Activated CD4-positive, CD25-positive, alpha-beta regulatory T cell (primary cell): Measurements from ENCODE around the gene CLECL1.

Experiments used
- DNase-seq, 4 experiments: peaks; one replicate each; lab custom pipeline; 2025; lab: John Stamatoyannopoulos, UW

The CLECL1 gene

DNA sequence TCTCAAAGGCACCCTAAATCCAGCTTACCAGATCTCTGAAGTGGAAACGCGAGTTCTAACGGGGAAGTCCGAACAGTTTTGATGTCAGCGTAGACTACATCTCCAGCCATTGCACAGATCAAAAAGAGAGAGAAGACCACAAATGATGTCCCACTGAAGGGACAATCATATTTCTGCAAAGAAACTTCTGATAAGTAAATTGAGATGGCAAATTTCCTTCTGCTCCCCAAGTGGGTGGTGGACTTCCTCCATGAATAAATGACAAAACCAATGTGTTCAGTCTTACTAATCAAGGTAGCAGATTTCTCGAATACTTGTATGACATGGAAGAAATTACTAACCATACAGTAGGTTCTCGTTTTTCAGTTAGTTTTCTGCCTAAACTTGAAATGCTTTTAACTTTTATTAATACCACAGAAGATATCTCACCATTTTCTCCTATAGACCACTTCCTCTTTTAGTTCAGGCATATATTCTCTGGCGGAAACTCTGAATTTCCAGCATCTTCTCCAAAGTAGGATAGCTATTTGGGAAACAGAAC is at the start of gene CLECL1:
Gene CLECL1 (minus strand): TSS at position 177 of the 541 bp plus-strand sequence.
- DNase-seq: no peak

DNA sequence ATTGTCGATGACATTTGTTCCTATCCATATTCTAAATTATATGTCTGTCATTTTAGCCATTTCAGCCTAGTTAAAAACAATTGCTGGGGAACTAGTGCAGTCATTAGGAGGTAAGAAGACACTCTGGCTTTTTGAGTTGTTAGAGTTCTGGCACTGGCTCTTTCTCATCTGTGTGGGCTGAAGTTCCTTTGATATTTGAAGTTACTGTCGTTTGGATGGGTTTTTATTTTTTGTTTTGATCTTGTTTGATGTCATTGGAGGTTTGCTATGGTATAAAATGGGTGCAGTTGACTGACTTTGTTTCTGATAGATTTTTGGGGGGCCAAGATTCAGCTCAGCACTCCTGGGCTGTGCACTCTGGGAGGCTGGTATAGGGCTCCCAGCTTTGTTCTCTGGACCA is 48.5 kb upstream of the CLECL1 start:
- DNase-seq: no peak

DNA sequence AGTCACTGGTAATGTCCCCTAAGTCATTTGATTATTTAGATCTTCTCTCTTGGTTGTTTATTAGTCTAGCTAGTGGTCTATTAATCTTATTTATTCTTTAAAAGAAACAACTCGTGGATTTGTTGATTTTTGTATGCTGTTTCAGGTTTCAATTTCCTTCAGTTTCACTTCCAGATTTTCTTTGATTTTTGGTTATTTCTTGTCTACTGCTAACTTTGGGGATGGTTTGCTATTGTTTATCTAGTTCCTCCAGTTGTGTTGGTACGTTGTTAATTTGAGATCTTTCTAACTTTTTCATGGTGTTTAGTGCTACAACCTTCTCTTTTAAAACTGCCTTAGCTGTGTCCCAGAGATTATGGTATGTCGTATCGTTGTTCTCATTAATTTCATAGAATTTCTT is 46.3 kb upstream of the CLECL1 start:
- no peak for DNase-seq

DNA sequence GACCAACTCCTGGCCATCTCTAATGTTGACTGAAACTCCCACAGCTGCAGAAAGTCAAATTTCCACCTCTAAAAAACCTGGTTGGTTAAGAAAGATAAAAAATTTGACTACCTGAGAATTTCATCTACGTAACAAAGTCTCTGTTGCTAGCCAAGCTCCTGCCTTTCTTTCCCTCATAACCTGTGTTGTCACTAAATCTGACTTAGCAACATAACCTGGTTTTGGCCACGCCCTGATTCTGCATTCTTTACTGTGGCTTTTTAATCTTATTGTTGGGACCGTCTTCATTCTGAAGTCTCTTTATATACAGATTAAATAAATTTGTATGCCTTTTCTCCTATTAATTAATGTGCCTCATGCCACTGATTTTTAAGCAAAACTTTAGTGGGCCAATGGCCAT is 43.9 kb upstream of the CLECL1 start:
- DNase-seq: no peak

DNA sequence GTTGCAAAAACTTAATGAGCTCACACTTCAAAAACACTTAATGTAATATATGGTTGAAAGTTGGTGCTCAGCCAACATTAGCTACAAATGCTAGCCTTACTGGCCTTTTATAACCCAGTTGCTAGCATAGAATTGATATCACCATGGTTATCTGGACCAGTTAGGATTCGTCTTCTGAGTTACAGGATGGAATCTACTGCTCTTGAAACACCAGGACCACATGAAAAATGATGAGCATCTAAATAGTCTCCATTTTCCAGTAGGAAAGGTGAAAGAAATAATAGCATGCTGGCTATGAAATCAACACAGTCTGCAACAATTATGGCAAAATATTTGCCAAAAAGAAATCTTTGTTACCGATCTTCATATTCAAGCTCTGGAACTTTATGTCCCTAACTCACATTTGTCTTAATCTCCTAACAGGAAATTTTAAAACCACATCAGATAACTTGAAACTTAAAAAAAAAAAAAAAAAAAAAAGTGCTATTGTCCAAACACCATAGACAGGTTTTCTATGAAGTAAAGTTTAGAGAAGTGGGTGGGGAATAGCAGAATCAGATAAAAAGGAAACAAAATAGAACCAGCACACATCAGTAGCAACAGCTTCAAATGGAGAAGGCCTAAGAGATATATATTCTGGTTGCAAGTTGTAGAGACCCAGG is 40.5 kb upstream of the CLECL1 start:
- DNase-seq: no peak

DNA sequence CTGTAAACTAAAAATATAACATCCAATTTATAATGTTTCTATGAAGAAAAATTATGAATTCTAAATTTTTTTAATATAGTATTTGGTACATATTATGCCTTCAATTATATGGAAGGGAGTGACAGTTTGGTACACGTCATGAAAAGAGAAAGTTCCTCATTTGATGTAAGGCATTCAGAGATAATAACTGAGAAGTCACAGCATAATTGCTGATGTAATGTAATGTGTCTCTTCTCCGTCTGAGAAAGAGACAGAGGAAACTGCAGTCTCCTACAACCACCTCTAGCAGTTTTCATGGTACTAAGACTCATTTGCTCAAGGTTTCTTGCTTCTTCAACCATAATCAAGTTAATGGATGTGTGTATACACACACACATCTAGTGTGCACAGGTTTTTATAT is 30.1 kb upstream of the CLECL1 start:
- no peak for DNase-seq

DNA sequence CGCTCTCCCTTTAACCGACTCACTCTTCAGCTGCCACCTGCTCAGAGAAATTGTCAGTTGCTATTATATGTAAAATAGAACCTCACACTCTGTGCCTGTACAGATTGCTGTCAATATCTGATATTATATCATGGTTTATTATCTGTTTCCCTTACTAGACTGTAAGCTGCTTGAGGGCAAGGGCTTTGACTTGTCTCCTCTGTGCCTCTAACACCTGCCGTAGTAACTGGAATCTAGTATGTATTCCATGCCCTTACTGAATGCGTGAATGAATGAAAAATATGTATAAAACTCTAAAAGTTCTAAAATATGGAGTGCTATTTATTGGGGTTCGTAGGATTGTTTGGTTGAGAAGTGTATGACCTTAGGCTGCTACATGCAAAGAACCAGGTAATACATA is 29.5 kb upstream of the CLECL1 start:
- no peak for DNase-seq

DNA sequence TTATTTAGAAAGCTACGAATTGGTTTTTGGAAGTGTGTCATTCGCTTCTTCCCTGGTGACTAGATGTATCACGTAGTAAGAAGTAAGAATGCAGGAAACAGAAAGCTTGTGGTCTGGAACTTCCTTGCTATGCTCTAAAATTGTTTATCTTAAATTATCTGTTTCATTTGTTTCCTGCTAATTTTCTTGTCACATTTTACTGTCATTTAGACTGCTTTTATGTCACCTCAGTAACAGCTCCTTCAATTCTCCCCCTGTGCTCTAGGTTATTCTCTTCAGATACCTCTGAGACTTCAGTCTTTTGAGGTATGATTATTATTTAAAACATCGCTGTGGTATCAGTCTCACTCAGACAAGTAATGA is 28.5 kb upstream of the CLECL1 start:
- DNase-seq: no peak

DNA sequence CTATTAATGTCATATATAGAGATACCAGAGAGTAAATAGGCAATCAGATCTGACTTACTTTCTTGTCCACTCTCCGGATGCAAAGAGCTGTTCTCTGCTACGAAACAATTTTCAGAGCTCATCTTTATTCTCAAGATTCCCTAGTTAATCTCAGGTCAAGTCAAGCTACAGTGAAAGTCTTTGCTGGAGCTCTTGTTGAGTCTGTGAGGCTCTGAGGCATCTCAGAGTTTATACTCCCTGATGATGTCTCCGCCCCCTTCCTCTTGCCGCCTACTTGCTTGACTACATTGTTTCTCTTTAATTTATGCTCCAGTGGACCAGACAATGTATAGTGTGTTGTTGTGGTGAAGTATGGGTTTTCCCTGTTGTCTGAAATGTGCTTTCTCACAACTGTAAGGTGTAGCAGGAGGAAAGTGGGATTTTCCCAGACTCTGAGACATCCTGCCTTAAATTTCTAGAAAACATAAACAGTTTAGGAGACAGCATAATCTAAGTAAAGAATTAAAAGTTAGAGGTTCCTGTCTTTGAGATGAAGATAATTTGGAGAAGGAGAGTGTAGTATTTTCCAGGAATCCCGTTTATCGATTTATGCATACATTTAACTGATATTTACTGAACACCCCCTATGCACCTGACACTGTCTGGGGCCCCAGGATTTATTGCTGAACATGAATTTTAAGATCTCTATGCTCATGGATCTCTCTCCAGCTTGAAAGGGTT is 28.0 kb upstream of the CLECL1 start, which contains the start of gene CD69:
Gene CD69 (minus strand): TSS at position 203 of the 720 bp plus-strand sequence. CDS start 81 bp downstream, at position 122.
- peak; percentile 17 to 58 (median 51) for DNase-seq

DNA sequence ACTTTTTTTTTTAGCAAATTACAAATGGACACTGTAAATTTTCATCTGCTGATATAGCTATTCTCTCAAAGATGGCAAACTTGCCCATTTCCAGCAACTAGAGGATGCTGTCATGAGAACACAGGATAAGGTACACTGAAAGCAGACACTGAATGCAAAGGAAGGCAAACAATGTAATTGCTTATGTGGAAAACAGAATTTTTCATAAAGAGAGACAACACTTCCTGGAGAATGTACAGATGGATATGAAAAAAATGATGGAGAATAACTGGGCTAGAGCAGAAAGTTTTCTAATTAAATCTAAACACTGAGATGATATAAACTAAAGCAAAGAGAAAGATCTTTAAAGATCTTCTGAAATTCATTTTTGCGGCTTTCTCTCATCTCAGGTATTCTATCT is 27.2 kb upstream of the CLECL1 start:
- no peak for DNase-seq

DNA sequence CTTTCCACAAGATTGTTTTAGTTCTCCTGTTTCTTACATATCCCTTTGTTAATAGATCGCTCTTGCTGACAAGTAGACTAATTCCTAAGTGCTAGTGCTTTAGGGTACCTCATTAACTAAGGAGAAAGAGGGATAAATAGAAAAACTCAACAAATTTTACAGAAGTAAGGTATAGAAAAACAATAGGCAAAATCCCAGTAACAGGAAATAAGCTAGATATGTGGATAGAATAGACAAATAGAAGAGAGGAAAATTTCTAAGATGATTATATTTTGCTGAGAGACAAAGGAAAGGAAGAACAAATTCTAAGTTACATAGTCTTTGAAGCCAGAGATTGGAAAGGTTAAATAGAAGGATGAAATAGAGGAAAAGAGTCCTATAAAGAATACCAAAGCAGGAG is 26.8 kb upstream of the CLECL1 start:
- DNase-seq: no peak

DNA sequence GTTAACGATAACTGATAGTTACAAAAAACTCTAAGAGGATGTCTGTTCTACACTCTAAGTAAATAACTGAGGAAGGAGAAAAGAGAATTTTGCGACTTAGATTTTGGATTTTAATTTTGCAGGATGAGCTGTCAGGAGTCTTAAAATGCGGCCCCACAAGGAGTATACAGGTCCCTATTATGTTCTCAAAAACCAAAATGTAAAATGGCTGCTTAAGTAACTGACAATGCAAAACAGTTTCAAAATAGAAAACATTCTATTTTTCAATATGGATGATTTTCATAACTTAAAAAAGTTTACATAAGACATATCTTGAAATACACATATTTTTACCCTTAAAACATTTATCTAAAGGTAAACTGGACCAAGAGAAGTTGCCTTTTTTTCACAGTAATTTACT is 25.2 kb upstream of the CLECL1 start:
- DNase-seq: no peak

DNA sequence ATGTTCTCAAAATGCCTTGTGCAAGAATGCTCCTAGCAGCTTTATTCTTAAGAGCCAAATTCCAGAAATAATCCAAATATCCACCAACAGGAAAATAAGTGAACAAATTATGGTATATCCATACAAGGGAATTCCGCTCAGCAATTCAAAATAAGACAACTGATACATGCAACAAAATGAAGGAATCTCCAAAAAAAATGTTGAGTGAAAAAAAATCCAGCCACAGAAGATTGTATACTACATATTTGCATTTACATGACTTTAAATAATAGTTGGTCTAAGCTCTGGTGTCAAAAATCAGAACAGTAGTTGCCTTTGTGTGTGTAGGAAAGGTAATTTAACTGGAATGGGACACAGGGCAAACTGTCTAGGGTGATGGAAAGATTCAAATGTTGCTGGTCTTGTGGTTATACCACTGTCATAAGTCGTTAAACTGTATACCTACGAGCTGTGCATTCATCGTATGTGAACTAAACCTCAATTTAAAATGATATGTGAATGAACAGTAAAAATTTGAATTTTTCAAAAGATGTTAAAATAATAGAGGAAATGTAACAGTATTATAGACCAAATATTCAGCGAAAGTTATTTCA is 24.6 kb upstream of the CLECL1 start:
- DNase-seq: no peak

DNA sequence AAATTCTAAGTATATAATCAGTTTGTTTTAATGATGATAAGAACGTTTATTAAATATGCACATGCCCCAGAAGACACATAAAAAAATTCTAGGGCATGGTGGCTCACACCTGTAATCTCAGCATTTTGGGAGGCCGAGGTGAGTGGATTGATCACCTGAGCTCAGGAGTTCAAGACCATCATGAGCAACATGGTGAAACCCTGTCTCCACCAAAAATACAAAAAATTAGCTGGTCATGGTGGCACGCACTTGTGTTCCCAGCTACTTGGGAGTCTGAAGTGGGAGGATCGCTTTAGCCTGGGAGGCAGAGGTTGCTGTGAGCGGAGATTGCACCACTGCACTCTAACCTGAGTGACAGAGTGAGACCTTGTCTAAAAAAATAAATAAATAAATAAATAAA is 23.8 kb upstream of the CLECL1 start:
- DNase-seq: no peak

DNA sequence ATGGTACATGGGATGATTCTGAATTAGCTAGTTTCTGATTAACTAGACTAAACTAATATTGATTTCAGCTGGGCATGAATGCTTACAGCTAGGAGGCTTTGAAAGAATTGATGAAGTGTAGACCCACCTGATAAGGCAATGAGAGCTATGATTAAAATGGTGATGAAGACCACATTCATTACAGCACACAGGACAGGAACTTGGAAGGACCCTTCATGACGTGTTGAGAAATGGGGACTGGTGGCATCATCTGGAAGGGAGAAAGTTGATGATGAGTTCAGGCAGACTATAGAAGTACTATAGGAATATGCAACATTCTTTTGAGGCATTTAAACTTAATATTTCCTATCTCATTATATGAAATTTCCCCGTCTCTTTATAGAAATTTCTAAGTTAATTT is 23.3 kb upstream of the CLECL1 start:
- DNase-seq: no peak

DNA sequence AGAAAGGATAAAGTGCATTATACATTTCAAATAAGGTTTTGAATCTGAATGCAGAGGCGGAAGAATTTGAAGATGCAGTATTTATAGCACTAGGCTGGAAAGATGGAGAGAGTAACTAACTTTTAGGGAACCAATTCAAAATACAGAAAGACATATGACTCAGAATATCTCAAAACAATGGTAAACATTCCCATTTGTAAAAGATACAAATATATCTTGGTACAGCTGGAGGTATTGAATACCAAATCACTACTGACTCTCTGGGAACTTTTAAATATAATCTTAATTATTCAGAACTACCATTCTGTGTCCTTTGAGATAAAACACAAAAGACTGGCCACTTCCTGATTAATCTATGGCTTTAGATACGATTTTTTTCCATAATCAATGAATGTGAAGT is 22.7 kb upstream of the CLECL1 start:
- no peak for DNase-seq

DNA sequence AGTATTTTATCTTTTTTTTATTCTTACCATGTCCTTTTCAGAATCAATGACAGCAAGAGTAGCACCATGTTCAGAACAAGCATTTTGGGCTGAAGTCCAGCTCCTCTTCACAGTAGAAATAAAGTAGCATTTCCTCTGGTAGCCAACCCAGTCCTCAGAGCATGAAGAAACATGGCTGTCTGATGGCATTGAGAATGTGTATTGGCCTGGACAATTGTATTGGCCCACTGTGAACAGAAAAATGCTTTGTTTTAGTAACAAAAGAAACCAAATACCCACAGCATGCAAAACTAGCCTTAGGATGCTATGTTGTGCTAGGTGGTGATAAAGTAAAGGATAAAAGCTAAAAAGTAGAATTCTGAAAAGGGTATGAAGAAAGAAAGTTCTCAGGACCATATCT is 22.1 kb upstream of the CLECL1 start:
- DNase-seq: no peak

DNA sequence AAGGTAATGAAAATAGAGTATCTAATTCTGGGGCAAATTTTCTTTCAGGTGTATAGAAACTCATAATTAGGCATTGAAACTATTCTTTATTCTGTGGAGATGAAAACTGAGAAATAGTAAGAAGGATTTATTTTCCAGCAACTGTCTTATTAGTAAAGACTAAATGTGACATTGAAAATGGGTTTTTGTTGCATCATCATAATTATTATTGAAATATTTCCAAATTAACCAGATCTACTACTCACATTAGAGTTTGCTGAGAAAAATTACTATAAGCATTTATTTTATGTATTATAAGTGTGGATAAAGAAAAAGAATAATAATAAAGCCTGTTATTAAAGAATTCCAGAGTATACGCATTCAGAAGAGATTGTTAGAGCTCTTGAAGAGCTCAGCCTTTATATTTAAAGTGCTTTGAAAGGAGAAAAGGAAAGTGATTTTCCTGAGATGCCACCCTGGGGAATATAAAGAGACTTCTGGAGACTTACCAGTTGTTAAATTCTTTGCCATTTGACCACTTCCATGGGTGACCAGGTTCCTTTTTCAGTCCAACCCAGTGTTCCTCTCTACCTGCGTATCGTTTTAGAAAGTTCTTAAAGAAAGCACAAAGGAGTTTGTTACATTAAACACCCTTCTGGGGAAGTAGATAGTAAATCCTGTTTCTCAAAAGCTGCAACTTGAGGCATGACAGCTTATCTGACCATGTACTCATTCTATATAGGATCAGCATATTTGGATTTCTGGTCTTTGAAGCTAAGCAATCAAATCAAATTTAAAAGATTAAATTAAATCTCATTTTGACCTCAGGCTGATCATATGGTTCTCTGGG is 21.4 kb upstream of the CLECL1 start:
- no peak for DNase-seq

DNA sequence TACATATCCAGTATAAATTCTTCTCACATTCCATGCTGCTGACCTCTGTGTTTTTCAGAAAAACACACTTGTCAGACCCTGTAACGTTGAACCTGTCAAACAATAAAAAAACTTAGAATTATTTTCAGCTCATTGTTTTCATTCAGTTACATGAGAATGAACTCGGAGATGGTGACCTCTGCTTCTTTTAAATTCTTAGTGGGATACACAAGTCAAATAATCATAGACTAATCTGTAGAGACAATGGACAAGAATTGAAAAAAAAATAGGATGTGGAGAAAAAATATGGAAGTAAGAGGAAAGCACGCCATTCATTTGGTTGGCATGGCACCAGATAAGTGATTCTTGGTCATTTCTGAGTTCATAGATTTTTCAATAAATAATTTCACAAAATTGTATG is 20.6 kb upstream of the CLECL1 start:
- no peak for DNase-seq

DNA sequence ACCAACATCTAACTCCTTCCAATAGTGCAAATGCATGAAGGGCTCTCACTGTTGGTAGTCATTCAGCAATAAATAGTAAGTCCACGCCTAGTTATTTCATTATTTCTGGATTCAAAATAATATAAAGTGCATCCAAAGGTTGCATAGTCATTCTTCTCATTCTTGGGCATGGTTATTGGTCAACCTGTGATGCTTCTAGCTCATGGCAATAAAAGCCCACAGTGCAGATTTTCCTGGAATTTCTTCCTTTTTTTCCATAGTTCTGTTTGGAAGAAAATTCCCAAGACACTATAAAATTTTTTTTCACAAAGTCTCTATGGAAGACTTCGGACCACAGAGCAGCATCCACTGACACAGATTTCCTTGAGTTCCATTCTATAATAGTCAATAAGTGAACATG is 20.2 kb upstream of the CLECL1 start:
- DNase-seq: no peak

DNA sequence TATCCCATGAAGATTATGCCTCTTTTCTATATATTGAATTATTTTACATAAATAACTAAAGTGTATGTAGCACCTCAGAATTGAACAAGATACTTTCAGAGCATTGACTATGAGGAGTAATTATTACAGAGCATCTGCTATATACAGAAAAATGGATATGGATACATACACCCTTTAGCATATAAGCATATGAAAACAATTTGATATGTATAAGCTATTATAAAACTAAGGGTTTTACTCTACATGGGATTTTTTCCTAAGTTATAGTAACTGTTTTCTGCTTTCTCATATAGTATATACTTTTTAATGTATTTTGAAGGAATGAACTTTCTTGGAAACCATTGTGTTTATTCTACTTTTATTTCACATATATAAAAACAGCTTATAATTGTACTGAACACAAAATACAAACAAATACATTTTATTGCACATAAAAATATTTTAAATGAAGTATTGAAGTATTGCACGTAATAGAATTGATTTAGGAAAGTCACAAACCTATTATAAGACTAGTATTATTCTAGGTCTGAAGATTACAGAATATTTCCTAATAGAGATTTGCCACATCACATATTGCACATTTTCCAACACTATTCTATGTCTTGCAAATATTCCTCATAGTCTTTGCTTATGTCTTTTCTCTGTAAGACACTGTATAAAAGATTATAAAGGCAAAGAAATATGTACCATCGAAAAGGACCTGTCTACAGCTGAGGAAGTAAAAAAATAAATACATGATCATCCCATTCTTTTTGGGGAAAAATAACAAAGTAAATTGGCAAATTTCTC is 19.4 kb upstream of the CLECL1 start:
- DNase-seq: no peak
